Activated CD8-positive, alpha-beta memory T cell treated with anti-CD3 and anti-CD28 coated beads for 4 hours (primary cell): ENCODE measurements around the gene ZBTB7B.
A peak's percentile ranks its signal among the peaks of the same experiment; 100 is the strongest.
"Not testable (repeated sequence)": the region's sequence is repeated elsewhere in the genome, so short reads cannot be mapped to it uniquely, and the experiment has no call there.

Experiments
- DNase-seq, 2 donors: peaks; one replicate each; pipeline ENCODE4 v3.0.0-alpha.2; 2020; ENCODE audit warnings: low read depth in 2 of 2

The ZBTB7B gene

DNA sequence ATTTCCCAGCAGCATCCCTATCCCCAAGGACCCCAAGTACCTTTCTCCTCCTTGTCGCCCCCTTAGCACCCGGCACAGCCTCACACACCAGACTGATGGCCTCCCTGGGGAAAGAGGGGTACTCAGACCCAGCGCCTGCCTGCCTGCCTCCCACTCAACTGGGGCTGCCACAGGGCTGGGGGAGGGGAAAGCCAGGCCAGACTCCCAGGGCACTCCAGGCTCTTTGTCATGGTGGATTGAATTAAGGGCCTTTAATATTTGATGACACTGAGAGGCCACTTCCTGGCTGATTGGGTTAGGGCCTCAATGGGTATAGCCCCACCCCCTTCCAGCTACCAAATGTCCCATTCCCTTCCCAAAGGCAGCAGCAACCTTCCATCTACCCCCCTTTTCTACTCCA lies 33.9 kb upstream of the ZBTB7B start:
- DNase-seq, result no peak

DNA sequence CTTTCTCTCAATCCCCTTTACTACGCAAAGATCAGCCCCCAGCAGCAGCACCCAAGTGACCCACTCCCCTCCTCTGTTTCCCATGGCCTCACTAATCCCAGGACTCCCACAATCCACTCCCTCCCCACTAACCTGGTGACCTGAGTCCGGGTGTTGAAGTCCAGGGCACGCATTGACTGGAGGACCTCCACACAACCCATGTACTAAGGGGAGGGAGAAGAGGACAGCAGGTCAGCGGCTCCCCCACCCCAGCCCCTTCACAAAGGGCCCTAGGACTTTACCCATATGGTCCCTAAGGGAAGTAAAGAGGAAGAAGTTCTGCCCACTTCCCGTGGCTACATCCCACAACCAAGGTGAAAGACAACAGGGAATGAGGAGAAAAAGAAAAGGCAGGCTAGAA lies 33.4 kb upstream of the ZBTB7B start:
- DNase-seq, result no peak

DNA sequence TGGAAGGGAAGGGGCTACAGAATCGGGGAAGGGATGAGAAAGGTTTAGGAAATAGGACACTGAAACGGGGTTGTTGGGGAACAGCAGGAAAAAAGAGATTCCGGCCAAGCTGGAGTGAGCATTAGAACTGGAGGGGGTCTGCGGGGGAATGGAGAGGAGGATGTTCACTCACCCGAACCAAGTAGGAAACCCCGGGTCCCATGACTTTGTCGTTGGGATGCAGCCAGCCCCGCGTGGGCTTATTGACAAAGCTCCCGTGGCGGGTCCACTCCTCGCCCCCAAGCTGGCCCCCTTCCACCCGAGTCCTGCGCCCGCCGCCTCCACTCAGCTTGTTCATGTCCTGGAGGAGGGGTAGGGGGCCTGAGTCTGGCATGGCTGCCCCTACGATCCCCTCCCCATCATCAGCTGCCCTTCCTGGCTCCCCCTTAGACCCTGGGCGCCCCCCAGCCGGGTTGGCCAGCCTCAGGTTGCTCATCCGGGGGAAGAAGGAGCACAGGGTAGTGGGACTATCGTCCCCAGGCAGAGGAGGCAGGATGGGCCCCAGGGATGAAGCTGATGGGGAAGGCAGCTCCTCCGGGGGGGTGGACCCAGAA lies 32.6 kb upstream of the ZBTB7B start:
- no peak for DNase-seq

DNA sequence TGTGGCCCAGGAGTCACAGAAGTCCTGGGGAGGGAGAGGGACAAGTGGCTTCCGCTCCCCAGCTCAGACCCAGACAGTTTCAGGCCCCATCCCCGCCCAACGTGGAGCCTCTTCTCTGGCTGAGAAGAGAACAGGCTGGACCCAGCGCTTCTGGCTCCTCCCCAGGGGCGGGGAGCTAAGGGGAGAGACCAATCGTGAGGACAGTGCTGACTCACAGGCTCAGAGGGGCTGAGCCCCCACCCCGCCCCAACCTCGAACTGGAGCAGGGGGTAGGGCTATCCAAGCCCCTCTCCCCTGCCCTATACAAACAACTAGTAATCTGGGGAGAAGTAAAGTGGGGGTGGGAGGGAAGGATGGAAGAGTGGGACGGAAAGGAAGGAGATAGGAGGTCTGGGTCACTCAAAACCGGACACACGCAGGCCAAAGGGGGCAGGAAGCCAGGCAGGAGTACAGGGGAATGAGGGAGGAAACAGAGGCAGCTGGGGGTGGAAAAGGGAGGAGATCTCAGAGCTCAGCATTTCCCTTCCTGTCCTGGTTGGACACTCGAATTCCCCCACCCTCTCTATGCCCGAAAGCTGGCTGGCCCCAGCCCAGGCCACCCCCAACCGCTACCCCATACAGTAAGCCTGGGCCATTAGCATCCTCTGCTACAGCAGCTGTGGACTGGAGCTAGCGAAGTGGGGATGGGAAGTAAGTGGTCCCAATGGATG lies 31.8 kb upstream of the ZBTB7B start, which contains the start of gene SHC1:
Gene SHC1 (minus strand): TSS at position 117 of the 710 bp plus-strand sequence. CDS start 221 bp downstream, outside the sequence.
- no peak for DNase-seq

DNA sequence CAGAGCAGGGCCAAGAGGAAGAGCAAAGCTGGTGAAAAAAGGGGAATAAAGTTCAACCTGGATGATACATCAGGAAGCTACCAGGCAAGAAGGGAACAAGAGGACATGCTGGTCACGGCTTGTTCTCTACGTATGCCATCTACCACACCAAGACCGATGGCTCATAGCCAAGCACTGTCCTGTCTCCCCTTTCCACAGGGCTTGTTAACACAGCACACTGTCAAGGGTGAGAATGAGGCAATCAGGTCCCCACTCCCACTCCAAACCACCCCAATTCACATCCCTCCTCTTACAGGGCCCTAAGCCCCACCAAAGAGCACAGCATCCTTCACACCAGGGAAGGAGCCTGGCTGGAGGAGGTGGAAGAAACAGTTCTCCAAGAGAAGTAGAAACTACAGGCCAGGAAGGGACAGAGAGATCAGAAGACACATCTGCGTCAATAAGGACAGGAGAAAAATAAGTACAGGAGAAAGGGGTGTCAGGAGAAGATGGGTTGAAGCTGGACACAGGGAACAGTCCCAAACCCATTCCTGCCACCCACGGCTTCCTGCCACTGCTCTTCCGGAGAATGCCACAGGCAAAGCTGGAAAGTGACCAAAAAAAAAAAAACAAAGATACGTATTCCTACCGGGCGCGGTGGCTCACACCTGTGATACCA lies 31.1 kb upstream of the ZBTB7B start:
- no peak for DNase-seq

DNA sequence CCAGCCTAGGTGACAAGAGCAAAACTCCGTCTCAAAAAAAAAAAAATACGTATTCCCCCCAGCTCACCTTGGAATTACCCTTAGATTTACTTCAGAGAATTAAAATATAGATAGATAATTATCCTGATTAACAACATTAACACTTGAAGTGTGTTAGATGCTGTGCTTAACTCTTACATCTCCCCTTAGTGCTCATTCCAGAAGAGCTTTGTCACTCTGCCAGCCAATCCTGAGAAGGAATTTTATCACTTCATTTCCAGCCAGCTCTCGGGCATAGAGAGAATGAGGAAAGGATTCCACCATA lies 30.4 kb upstream of the ZBTB7B start:
- DNase-seq, result no peak

DNA sequence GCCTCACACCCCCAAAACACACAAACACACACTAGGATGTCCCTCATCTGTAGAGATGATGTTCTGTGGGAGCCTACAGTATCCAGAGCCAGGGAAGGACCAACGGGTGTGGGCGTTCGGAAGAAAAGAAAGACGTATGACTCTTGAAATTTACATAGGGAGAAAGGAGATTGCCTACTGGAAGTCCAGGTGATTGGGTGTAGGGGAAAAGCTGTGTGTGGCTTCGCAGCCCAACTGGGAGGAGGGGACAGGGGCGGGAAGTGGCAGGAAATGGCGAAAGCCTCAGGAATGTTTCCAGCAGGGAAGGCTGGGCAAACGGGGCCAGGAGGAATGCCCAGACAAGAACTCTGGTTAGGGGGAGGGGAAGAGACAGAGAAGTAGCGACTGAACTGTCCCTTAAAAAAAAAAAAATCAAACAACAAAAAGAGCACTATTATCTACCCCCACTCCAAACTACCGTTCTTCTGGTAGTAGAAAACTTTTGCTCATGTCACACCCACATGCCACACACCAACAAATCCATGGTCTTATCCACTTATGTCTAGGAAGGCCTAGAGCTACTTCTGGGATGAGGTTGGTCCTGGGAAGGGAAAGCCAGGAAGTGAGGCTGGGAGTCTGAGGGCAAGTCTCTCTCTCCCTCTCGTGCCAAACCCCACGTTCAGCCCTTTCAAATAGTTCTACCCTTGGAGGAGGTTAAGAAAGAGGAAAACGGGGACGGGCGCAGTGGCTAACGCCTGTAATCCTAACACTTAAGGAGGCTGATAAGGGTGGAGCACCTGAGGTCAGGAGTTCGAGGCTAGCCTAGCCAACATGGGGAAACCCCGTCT lies 29.9 kb upstream of the ZBTB7B start:
- no peak for DNase-seq

DNA sequence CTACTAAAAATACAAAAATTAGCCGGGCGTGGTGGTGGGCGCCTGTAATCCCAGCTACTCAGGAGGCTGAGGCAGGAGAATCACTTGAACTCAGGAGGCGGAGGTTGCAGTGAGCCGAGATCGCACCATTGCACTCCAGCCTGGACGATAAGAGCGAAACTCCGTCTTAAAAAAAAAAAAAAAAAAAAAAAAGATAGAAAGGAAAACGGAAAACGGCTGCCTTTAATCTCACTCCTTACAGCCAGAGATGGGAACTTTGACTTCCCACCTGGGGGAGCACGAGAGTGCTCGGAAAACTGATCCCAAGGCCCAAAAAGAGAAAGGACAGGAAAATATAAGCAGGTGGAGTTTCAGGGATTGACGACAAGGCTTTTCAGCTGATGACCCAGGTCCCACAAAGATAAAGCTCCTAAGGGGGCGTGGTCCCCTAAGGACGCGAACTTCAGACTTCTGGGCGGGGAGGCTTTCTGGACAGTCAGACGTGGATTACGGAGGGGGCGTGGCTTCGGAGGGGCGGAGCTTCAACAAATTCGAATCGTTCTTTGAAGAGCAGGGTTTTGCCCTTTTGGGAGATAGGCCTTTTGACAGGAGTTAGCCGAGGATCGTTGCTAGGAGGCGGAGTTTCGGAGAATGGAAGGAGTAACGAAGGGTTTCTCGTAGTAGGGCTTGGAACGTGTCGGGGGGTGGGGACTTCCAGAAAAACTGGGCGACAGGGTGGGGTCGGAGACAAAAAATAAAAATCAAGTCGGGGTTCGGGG lies 29.1 kb upstream of the ZBTB7B start:
- DNase-seq, result peak; percentile 78 to 86

DNA sequence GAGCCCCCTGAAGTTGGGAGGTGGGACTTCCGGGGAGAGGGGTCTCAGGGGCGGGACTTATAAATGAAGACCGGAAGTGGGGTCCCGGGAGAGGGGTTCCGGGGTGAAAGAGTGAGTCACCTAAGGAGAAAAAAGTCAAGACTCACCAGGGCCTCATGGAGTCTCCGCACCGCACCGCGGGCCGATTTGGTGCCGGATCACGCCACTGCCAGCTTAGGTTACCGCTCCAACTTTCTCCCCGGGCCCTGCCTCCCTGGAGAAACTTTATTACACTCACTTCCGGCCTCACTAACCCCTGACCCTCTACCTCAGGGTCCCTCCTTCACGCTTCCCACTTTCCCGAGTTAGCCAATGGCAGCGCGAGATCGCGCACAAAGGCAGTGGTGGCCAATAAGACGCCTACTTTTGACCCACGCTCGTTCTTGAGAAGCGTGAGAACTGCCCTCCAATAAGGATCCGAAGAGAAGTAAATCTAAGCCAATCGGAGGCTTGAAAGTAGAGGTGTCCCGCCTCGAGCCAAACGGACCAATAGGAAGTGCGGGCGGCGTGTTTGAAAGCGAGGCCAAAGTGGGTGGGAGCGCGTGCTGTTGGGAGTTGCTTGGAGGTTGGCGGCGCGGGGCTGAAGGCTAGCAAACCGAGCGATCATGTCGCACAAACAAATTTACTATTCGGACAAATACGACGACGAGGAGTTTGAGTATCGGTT lies 28.3 kb upstream of the ZBTB7B start, which contains the start of gene CKS1B:
Gene CKS1B (plus strand): TSS at position 580 of the 706 bp plus-strand sequence. CDS start 65 bp downstream, at position 645.
- peak; percentile 83 to 93 for DNase-seq

DNA sequence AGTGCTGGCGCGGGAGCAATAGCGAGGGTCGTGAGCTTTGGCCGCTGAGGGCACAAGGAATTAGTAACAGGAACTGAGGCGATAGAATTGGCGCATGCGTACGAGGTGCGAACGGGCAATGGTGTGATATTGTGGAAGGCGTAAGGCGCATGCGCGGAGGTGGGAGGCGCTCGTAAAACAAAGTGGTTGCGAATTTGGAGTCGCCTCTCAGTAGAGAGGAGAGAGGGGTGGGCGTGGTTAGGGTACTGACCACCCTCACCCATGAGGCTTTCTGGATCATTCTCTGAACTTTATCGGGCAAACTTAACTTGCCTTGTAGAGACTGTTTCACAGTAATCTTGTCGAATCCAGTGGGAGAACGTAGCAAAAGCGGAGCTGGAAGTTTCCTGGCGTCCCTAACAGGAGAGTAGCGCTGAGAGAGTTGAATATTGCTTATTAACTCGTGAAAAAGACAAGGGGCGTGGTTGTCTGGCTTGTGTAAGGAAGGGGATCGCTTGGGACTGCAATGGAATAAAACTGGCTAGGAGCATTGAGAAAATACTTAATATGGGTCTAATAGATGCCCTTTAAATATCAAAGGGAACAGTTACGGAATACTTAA lies 27.7 kb upstream of the ZBTB7B start:
- peak; percentile 85 to 91 for DNase-seq

DNA sequence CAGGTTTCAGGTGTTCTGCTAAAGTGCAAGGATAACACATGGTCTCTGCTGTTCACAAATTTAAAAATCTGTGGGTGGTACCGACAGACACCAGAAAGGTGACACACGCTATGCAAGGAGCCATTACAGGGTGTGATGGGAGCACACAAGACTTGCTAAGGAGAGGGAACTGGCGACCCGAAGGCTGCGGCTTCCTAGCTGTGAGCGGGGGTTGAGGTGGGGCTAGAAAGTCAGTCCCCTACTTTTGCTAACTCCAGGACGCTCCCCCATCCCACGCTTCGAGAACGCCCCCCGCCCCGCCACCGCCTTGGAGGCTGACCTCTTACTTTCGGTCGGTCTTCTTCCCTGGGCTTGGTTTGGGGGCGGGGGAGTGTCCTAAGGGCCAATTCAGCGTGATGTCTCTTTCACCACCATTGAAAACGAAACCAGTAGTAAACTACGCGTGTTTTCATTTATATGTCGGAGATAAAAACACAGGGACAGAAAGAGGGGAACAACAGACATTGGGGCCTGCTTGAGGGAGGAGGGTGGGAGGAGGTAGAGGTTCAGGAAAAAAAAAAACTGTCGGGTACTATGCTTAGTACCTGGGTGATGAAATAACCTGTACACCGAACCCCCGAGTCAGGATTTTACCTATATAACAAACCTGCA lies 27.1 kb upstream of the ZBTB7B start:
- no peak for DNase-seq

DNA sequence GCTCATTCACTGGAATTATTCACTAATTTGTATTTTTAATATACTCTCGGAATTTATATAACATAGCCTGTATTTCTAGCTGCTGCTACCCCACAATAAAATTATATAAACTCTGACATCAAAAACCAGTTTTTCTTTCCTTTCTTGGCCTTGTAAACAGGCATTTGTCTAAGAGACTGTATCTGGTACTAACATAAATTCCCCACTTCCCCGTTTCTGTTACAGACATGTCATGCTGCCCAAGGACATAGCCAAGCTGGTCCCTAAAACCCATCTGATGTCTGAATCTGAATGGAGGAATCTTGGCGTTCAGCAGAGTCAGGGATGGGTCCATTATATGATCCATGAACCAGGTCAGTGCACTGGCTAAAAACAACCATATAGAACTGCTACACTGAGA lies 24.8 kb upstream of the ZBTB7B start:
- DNase-seq, result not testable (repeated sequence)

DNA sequence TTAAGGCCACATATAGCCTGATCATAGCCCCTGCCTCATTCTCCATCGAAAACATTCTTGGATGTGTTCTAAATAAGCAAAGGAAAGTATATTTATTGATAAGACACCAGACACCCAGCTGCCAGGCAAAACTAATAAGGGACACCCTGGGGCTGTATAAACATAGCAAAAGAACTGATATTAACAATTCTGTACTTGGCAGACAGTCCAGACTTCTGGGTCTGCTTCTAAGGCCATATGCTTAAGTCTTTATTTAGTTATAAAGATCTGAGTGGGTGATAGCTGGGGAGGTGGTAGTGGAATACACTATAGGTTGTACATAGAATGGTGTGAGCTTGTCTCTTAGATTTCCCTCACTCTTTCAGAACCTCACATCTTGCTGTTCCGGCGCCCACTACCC lies 24.2 kb upstream of the ZBTB7B start:
- no peak for DNase-seq

DNA sequence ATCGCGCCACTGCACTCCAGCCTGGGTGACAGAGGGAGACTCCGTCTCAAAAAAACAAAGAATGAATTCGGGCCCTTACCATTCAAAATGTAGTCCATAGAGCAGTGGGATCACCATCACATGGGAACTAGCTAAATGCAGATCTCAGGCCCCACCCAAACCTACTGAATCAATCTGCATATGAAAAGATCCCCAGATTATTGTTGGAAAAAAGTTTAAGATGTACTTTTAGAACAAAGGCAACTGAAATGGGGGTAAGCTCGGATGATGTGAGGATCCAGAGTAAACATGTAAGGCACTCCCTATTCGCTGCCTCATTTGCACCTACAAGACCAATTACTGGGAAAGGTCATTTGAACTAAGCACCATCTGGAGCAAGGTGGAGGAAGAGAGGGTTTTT lies 20.3 kb upstream of the ZBTB7B start:
- no peak for DNase-seq

DNA sequence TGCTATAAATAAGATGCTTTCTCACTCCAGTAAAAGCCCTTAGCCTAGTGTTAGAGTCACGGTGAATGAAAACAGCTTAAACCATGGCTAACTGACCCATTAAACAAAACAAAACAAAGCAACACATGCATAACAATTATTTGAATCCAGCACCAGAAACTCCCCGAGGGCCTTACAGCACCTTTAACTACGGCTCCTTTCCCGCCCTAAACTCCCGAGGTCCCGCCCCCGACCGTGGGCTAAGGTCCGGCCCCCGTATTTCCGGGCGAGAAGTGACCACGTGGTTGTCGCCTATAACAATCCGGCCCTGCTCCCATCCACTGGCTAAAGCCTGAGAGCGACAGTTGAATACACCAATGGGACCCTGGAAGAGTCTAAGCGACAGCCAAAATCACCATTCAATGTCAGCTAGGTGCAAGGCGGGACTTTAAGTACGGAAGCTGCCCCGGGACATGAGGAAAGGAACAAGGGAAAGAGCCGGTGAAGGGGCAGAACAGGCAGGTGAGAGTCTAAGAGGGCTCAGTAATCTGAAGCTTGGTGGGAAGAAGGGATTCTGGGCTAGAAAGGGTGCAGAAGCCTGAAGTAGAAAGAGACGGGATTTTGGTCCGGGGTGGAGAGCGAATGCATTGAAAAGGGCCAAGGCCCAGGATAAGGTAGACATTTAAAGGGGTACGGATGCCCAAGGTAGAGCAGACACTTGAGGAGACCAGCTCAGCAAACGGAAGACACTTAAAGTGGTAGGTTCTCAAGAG lies 19.5 kb upstream of the ZBTB7B start, which contains the start of gene FLAD1:
Gene FLAD1 (plus strand): TSS at position 448 of the 752 bp plus-strand sequence. CDS start 351 bp downstream, outside the sequence.
- peak; percentile 90 to 94 for DNase-seq

DNA sequence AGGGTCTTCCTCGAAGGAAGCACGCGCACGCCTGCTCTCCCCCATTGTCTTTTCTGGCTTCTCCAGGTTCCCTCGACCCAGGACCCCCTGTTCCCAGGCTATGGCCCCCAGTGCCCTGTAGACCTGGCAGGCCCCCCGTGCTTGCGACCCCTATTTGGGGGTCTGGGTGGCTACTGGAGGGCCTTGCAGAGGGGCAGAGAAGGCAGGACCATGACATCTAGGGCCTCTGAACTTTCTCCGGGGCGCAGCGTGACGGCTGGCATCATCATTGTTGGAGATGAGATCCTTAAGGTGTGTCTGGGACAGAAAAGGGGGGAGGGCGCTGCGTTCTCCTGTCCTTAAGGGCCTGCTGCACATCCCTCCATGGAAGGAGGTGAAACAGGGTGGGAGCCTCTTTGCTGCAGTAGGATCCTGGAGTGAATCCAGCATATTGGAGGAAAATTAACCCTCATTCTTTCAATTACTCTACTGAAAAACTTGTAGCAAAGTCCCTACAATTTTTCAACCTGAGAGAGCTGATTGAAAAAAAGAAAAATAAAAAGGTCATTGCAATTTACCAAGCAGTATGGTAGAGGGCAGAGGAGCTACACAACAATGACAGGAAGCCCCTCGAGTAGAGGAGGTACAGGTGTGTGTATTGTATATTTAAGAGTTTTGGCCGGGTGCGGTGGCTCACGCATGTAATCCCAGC lies 18.7 kb upstream of the ZBTB7B start:
- DNase-seq, result no peak

DNA sequence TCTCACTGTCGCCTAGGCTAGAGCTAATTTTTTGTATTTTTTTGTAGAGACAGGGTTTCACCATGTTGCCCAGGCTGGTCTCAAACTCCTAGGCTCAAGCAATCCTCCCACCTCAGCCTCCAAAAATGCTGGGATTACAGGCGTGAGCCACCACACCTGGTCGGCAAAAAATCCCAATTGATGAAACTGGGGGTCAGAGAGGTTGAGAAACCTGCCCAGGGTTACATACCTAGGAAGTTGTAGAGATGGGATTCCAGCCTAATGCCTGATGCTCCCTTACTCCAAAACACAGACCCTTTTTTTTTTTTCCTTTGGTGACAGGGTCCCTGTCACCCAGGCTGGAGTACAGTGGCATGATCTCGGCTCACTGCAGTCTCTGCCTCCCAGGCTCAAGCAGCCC lies 15.9 kb upstream of the ZBTB7B start:
- DNase-seq, result not testable (repeated sequence)

DNA sequence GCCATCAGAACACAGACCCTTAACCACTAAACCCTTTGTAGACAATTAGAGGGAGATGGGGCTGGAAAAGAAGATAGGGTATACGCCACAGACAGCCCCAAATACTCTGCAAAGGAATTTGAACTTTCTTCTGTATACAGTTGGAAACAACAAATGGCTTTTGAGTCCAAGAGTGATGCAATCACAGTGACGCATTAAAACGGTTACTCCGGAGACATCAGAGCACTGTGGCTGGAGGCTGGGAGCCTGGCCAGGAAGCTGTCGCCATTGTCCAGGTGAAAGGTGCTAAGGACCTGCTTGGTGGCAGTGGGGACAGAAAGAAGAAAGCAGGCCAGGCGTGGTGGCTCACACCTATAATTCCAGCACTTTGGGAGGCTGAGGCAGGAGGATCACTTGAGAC lies 15.3 kb upstream of the ZBTB7B start:
- no peak for DNase-seq
